HepG2 (cell line): Measurements from ENCODE around the gene SYCE3. TPM values are rescaled to one million over a fixed set of nuclear protein-coding genes. Genes with fewer than 3 reads are reported as not detected.
A peak's percentile ranks its signal among the peaks of the same experiment; 100 is the strongest.

ENCODE experiments used
- DMAP1 ChIP-seq: IDR thresholded peaks from 2 replicates; pipeline ENCODE4 v1.6.1; 2016
- polyA plus RNA-seq, 8 experiments: library from polyadenylated mRNA; depleted of rRNA in 3 of 8; stranded (reverse) in 7 of 8; unstranded in 1 of 8; fragments of >200 nt; fragmentation: Illumina TruSeq in 4 of 8; extraction: Trizol in 4 of 8; gene quantifications; 2 replicates each; pipeline versions ENCODE4 v1.2.1 to v1.2.3, GENCODE V29; 2011 to 2016; ENCODE audit warnings: low read depth in 4 of 8, missing spikeins in 1 of 8, mixed read lengths in 1 of 8; ENCODE audit not compliant: insufficient read depth in 1 of 8
- total RNA-seq, 5 experiments: library from RNA; depleted of rRNA; stranded (reverse); fragments of >200 nt; fragmentation: Illumina TruSeq; extraction: Trizol; gene quantifications; 2 replicates each; pipeline ENCODE4 v1.2.3, GENCODE V29; 2016; ENCODE audit warnings: low read depth in 1 of 5
- TF ChIP-seq, protein P1 (sequence below): sonication (generic); formaldehyde crosslinking; IDR thresholded peaks from 2 replicates; pipeline ENCODE4 v1.4.0; 2020; ENCODE audit warnings: mild to moderate bottlenecking, missing genetic modification reagents
- TF ChIP-seq, protein P2 (sequence below): sonication (generic); formaldehyde crosslinking; IDR thresholded peaks from 2 replicates; pipeline ENCODE4; 2020; ENCODE audit warnings: missing genetic modification reagents, mild to moderate bottlenecking, borderline replicate concordance
- TF ChIP-seq, protein P3 (sequence below): sonication (generic); formaldehyde crosslinking; IDR thresholded peaks from 2 replicates; pipeline ENCODE4 v1.4.0; 2020; ENCODE audit warnings: missing genetic modification reagents, mild to moderate bottlenecking, borderline replicate concordance

Gene SYCE3
- total and polyA plus RNA-seq, 2 of the 13 experiments (the other 11 are each of a cell fraction or from before 2014, with no cell fraction given) = not detected

DNA sequence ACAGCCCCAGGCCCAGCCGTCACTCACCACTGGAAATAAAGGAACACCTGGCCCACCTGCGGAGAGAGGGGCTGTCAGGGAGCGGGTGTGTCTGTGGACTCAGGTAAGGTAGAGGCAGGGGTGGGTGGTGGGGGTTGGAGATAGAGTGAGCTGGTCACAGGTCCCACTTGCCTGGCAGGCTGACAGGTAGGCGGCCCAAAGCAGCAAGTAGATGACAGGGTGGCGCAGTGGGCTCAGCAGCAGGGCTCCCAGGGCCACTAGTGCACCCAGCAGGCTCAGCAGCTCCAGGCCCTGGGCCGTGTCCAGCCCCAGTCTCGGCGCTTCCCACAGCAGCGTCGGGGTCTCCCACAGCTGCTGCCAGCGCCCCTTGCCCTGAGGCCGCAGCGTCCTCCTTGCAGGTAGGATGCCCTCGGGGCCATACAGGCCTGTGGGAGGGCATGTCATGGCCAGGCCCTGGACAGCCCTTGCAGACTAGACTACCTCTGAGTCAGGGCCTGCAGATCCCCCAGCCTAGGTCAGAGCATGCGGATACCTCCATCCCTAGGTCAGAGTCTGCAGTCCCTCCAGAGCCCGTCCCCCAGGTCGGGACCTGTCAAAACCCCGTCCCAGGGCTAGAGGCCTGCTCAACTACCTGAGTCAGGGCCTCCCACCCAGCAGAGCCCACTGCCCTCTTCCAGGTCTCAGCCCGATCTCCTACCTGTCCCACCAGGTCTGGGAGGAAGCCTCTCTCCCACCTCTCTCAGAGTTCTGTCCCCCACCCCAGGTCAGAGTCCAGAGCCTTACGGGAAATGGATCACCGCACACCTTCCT is 55.9 kb downstream of the SYCE3 start (continued):
- TF ChIP-seq, protein P1, sequence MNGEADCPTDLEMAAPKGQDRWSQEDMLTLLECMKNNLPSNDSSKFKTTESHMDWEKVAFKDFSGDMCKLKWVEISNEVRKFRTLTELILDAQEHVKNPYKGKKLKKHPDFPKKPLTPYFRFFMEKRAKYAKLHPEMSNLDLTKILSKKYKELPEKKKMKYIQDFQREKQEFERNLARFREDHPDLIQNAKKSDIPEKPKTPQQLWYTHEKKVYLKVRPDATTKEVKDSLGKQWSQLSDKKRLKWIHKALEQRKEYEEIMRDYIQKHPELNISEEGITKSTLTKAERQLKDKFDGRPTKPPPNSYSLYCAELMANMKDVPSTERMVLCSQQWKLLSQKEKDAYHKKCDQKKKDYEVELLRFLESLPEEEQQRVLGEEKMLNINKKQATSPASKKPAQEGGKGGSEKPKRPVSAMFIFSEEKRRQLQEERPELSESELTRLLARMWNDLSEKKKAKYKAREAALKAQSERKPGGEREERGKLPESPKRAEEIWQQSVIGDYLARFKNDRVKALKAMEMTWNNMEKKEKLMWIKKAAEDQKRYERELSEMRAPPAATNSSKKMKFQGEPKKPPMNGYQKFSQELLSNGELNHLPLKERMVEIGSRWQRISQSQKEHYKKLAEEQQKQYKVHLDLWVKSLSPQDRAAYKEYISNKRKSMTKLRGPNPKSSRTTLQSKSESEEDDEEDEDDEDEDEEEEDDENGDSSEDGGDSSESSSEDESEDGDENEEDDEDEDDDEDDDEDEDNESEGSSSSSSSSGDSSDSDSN (CRISPR knock-in tag) = peak; percentile 58; the same call in 1 of the 2 replicates
- TF ChIP-seq, protein P2, sequence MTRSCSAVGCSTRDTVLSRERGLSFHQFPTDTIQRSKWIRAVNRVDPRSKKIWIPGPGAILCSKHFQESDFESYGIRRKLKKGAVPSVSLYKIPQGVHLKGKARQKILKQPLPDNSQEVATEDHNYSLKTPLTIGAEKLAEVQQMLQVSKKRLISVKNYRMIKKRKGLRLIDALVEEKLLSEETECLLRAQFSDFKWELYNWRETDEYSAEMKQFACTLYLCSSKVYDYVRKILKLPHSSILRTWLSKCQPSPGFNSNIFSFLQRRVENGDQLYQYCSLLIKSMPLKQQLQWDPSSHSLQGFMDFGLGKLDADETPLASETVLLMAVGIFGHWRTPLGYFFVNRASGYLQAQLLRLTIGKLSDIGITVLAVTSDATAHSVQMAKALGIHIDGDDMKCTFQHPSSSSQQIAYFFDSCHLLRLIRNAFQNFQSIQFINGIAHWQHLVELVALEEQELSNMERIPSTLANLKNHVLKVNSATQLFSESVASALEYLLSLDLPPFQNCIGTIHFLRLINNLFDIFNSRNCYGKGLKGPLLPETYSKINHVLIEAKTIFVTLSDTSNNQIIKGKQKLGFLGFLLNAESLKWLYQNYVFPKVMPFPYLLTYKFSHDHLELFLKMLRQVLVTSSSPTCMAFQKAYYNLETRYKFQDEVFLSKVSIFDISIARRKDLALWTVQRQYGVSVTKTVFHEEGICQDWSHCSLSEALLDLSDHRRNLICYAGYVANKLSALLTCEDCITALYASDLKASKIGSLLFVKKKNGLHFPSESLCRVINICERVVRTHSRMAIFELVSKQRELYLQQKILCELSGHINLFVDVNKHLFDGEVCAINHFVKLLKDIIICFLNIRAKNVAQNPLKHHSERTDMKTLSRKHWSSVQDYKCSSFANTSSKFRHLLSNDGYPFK = peak; percentile 67; the same call in 1 of the 2 replicates
- peak; percentile 35; the same call in 1 of the 2 replicates for TF ChIP-seq DMAP1 (CRISPR knock-in tag)
- TF ChIP-seq, protein P3, sequence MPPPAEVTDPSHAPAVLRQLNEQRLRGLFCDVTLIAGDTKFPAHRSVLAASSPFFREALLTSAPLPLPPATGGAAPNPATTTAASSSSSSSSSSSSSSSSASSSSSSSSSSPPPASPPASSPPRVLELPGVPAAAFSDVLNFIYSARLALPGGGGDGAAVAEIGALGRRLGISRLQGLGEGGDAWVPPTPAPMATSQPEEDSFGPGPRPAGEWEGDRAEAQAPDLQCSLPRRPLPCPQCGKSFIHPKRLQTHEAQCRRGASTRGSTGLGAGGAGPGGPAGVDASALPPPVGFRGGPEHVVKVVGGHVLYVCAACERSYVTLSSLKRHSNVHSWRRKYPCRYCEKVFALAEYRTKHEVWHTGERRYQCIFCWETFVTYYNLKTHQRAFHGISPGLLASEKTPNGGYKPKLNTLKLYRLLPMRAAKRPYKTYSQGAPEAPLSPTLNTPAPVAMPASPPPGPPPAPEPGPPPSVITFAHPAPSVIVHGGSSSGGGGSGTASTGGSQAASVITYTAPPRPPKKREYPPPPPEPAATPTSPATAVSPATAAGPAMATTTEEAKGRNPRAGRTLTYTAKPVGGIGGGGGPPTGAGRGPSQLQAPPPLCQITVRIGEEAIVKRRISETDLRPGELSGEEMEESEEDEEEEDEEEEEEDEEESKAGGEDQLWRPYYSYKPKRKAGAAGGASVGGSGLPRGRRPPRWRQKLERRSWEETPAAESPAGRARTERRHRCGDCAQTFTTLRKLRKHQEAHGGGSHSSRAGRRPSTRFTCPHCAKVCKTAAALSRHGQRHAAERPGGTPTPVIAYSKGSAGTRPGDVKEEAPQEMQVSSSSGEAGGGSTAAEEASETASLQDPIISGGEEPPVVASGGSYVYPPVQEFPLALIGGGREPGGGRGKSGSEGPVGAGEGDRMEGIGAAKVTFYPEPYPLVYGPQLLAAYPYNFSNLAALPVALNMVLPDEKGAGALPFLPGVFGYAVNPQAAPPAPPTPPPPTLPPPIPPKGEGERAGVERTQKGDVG (CRISPR knock-in tag) = peak; percentile 68; the same call in 1 of the 2 replicates
